ENCODE measurements around the gene NOS1AP.

DNA sequence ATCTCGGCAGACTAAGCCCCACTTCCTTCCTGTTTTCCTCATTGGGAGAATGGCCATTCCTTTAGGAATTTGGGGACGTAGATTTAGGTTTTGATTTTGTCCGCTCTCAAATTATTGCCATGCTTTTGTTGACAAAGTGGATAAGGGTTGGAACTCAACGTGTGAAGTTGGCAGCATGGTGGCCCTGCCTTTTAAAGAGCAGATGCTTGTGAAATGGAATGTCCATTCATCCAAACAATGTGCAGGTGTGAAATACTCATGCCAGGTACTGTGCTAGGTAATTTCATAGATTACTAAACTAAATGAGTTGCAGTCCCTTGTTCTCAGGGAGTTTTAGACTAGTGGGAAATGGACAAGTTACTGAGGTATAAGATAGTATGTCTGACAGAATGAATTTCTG is 232.2 kb downstream of the NOS1AP start:
- TF ChIP-seq CTCF (IDR thresholded peaks at IDR 0.05) (no peak), POLR2A (IDR thresholded peaks at IDR 0.05) (no peak)
